Vagina (tissue), 2 donors: ENCODE data around the gene EXOC6B. TPM values are rescaled to one million over a fixed set of nuclear protein-coding genes. Genes with fewer than 3 reads are reported as not detected.

ENCODE experiments used
- DNase-seq, 2 donors: peaks; one replicate each; pipeline ENCODE4 v3.0.0-alpha.2; 2017; ENCODE audit errors: extremely low spot score in 2 of 2
- H3K27ac ChIP-seq: fragments of 200-600 bp; sonication (generic); one replicate; pipeline ENCODE4 v1.5.1; 2019
- H3K27me3 ChIP-seq: fragments of 200-600 bp; sonication (generic); one replicate; pipeline ENCODE4 v1.5.1; 2019
- H3K36me3 ChIP-seq, 2 donors: fragments of 200-600 bp; sonication (generic); one replicate each; pipeline ENCODE4 v1.5.1; 2017 to 2019
- H3K4me1 ChIP-seq: fragments of 200-600 bp; sonication (generic); one replicate; pipeline ENCODE4 v1.5.1; 2019
- H3K4me3 ChIP-seq, 2 donors: fragments of 200-600 bp; sonication (generic); 1 replicate in 1 of 2; 2 replicates in 1 of 2; pipeline ENCODE4 v1.5.1; 2016 to 2019
- H3K9me3 ChIP-seq: fragments of 200-600 bp; sonication (generic); one replicate; pipeline ENCODE4 v1.5.1; 2019
- POLR2A ChIP-seq, 2 donors: fragments of 450-650 bp; IDR thresholded peaks; one replicate each; pipeline ENCODE4 v1.6.1; 2017; ENCODE audit warnings: antibody characterized with exemption in 2 of 2, mild to moderate bottlenecking in 2 of 2, moderate library complexity in 2 of 2
- POLR2AphosphoS5 ChIP-seq, 2 donors: sonication (generic); formaldehyde crosslinking; IDR thresholded peaks; one replicate each; pipeline ENCODE4 v1.9.0; 2017; ENCODE audit warnings: antibody characterized with exemption in 2 of 2, mild to moderate bottlenecking in 2 of 2, low read depth in 1 of 2; ENCODE audit not compliant: insufficient read depth in 1 of 2
- intact Hi-C: fragments of 100-400 bp; cut with DNase I; formaldehyde crosslinking; loops from one replicate; pipeline ENCODE4 v1.15.1; 2023
- total RNA-seq: library from RNA; depleted of rRNA; stranded (reverse); fragments of >200 nt; gene quantifications from one replicate; pipeline ENCODE4 v1.2.3, GENCODE V29; 2016
- TF ChIP-seq, protein P1 (sequence below), 3 experiments: fragments of 450-650 bp in 2 of 3; fragments of 200-600 bp in 1 of 3; sonication (generic) in 1 of 3; IDR thresholded peaks; one replicate each; pipeline ENCODE4 v1.5.1; 2017 to 2019; ENCODE audit warnings: antibody characterized with exemption in 3 of 3, mild to moderate bottlenecking in 2 of 3, moderate library complexity in 2 of 3

EXOC6B gene
- total RNA-seq, 1 donor from 2014 or later, result 41.5 TPM

DNA sequence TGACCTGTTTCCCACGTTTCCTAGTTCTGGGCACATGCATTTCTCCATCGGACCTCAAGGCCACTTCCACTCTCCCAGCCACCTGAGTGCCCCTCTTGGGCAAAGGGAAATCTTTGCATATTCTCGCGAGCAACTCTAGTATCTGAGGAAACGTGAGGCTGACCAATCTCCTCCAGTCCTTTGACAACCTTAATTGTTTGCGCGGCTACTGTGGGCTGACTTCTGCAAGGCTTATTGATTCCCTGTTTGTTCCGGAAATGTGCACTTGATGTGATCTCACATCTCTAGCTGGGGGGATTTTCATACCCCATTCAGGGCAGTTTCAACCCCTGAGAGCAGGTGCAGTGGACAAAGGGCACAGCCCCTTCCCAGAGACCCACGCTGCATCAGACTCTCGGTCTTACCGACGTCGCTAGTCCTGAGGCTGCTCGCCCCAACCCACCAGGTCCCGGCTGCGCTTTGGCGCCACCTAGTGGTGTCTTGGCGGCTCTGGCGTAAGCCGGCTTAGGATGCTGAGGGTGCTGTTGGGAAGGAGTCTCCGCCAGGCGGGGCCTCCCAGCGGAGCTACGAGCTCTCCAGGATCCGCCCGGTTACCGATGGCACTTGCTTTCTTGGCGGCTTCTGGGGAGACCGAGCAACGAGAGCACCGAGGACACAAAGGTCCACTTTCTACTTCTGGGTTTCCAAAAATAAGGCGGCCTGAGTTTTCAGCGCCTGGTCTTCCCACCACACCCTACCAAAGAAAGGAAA, 36.6 kb upstream of the EXOC6B start:
- H3K9me3 ChIP-seq, result no peaks in the 10 kb centered on the region
- intact Hi-C loops, result no loop called here
- H3K27ac ChIP-seq, result no peak overlapping the region
- DNase-seq, result no peak
- no peaks in the 10 kb centered on the region for H3K27me3 ChIP-seq
- H3K4me3 ChIP-seq, result peak overlapping the region in 1 of 2 donors; percentile 36
- TF ChIP-seq, protein P1, sequence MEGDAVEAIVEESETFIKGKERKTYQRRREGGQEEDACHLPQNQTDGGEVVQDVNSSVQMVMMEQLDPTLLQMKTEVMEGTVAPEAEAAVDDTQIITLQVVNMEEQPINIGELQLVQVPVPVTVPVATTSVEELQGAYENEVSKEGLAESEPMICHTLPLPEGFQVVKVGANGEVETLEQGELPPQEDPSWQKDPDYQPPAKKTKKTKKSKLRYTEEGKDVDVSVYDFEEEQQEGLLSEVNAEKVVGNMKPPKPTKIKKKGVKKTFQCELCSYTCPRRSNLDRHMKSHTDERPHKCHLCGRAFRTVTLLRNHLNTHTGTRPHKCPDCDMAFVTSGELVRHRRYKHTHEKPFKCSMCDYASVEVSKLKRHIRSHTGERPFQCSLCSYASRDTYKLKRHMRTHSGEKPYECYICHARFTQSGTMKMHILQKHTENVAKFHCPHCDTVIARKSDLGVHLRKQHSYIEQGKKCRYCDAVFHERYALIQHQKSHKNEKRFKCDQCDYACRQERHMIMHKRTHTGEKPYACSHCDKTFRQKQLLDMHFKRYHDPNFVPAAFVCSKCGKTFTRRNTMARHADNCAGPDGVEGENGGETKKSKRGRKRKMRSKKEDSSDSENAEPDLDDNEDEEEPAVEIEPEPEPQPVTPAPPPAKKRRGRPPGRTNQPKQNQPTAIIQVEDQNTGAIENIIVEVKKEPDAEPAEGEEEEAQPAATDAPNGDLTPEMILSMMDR (IDR thresholded peaks at IDR 0.05), result peak; percentile 81 to 90 (median 87)
- no peak for TF ChIP-seq POLR2A (IDR thresholded peaks at IDR 0.05)
- peak in 1 of 2 donors; percentile 28 for TF ChIP-seq POLR2AphosphoS5 (IDR thresholded peaks at IDR 0.05; ENCODE audit: insufficient read depth in 1 of 2, low read depth in 1 of 2)
- no peaks in the 10 kb centered on the region for H3K4me1 ChIP-seq
- H3K36me3 ChIP-seq, result no peaks in the 10 kb centered on the region

DNA sequence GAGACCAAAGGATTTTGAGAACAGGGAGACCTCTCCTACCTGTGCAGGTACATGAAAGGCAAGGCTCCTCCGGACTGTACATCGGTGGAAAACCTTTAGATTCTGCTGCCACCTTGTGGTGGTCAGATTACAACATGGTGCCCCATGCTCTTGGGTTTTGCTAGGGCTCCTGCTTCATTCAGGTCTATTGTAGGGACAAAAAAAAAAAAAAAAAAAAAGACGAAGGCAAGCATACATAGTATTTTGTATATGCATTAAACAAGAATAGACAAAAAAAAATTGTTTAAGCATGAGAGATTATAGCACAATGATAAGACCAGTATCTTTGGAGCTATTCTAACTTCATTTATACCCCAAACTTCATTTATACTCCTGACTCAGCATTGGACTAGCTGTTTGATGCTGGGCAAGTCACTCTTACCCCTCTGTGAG, 34.0 kb upstream of the EXOC6B start:
- intact Hi-C loops, result loop anchor here (5.0 kb wide), 1 partner anchor 88 kb away; no protein-coding TSS in a partner anchor

DNA sequence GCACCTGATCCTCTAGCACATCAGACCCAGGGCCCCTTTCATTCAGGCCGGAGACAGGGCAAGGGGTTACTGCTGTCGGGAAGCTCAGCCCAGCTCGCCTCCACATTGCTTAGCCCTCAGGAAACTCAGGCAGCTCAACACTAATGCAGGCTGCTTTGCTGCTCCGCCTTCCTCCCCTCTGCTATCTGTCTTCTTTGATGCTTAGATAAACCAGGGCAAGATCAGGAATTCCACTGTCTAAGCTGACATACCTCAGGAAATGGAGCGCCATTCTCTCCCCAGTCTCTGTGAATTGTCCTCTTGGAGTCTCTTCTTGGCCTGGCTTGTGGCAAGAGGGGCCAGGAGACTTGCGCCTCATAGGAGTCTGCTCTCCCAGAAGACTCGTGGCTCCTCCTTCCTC, 25.5 kb upstream of the EXOC6B start:
- Histone ChIP-seq H3K4me3 (no peak overlapping the region), H3K4me1 (no peaks in the 10 kb centered on the region), H3K27me3 (no peaks in the 10 kb centered on the region), H3K27ac (no peak overlapping the region), H3K36me3 (no peaks in the 10 kb centered on the region), H3K9me3 (no peaks in the 10 kb centered on the region)
- intact Hi-C loops, result no loop called here
- DNase-seq, result no peak
- TF ChIP-seq, protein P1 (IDR thresholded peaks at IDR 0.05), result no peak
- TF ChIP-seq POLR2A (IDR thresholded peaks at IDR 0.05), result no peak
- TF ChIP-seq POLR2AphosphoS5 (IDR thresholded peaks at IDR 0.05; ENCODE audit: insufficient read depth in 1 of 2, low read depth in 1 of 2), result no peak

More for the DNA sequence above, 34.0 kb upstream of the EXOC6B start:
- no peaks in the 10 kb centered on the region for H3K36me3 ChIP-seq
- no peak overlapping the region for H3K4me3 ChIP-seq
- H3K27ac ChIP-seq, result no peak overlapping the region
- DNase-seq, result no peak
- TF ChIP-seq, protein P1 (IDR thresholded peaks at IDR 0.05), result peak in 2 of 3 experiments; percentile 38 to 58
- TF ChIP-seq POLR2A (IDR thresholded peaks at IDR 0.05) (no peak), POLR2AphosphoS5 (IDR thresholded peaks at IDR 0.05; ENCODE audit: insufficient read depth in 1 of 2, low read depth in 1 of 2) (no peak)
- H3K27me3 ChIP-seq, result no peaks in the 10 kb centered on the region
- no peaks in the 10 kb centered on the region for H3K9me3 ChIP-seq
- H3K4me1 ChIP-seq, result no peaks in the 10 kb centered on the region

DNA sequence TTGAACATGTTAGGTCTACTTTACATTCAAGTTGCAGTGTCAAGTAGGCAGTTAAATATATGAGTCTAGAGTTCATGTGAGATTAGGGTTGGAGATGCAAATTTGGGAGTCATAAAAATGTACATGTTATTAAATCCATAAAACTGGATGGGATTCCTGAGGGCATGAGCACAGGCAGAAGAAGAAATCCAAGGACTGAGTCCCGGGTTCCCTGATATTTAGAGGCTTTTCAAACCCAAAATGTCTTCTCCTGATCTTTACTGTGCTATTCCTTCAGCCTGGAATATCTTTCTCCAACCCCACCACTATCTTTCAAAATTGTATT, 23.3 kb upstream of the EXOC6B start:
- no peak for DNase-seq
- Histone ChIP-seq H3K27me3 (no peaks in the 10 kb centered on the region), H3K9me3 (no peaks in the 10 kb centered on the region), H3K4me3 (no peak overlapping the region), H3K36me3 (no peaks in the 10 kb centered on the region), H3K4me1 (no peaks in the 10 kb centered on the region), H3K27ac (no peak overlapping the region)
- TF ChIP-seq, protein P1 (IDR thresholded peaks at IDR 0.05), result no peak
- TF ChIP-seq POLR2A (IDR thresholded peaks at IDR 0.05), result no peak
- TF ChIP-seq POLR2AphosphoS5 (IDR thresholded peaks at IDR 0.05; ENCODE audit: insufficient read depth in 1 of 2, low read depth in 1 of 2), result no peak
- intact Hi-C loops, result no loop called here

DNA sequence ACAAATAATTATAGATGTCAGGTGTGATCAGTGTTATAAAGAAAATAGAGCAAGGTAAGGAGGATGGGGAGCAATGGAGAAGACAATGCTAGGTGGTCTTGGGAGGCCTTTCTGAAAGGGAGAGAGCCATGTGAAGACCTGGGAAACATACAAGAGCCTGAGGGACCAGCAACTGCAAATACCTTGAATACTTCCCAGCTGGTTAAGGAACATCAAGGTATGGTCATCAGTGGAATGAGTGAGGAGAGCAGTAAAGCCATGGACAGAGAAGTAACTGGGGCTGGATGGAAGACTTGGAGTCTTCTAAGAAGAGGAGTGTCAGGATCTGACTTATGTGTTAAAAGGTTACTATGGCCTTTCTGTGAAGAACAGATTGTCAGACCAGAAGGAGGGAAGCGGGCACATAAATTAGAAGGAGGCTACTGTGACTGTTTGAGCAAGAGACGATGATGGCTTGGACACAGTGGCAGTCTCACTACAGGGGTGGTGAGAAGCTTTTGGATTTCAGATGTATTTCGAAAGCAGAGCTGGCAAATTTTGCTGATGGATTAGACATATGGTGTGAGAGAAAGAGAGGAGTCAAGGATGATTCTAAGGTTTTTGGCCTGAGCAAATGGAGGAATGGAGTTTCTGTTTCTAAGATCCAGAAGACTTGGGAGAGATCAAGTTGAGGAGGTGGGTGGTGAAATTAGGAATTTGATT, 22.8 kb upstream of the EXOC6B start:
- H3K9me3 ChIP-seq, result no peaks in the 10 kb centered on the region
- TF ChIP-seq POLR2A (IDR thresholded peaks at IDR 0.05) (no peak), POLR2AphosphoS5 (IDR thresholded peaks at IDR 0.05; ENCODE audit: insufficient read depth in 1 of 2, low read depth in 1 of 2) (no peak)
- TF ChIP-seq, protein P1 (IDR thresholded peaks at IDR 0.05), result no peak
- H3K4me1 ChIP-seq, result no peaks in the 10 kb centered on the region
- H3K36me3 ChIP-seq, result no peaks in the 10 kb centered on the region
- DNase-seq, result no peak
- H3K4me3 ChIP-seq, result no peak overlapping the region
- no peaks in the 10 kb centered on the region for H3K27me3 ChIP-seq
- H3K27ac ChIP-seq, result no peak overlapping the region
- intact Hi-C loops, result no loop called here
